Gastrocnemius medialis (tissue), 4 donors: ENCODE measurements around the gene GPR87. TPM values are rescaled to one million over a fixed set of nuclear protein-coding genes. Genes with fewer than 3 reads are reported as not detected.

Experiments used
- ATAC-seq, 2 donors: fragments of 150-250 bp; one replicate each; pipeline ENCODE4 v1.9.1; 2016
- DNase-seq, 2 donors: peaks; one replicate each; pipeline ENCODE4 v3.0.0-alpha.2; 2019
- H3K27ac ChIP-seq, 4 donors: fragments of 200-600 bp; sonication (generic); 1 replicate in 1 of 4; 2 replicates in 3 of 4; pipeline ENCODE4 v1.5.1; 2016 to 2018; ENCODE audit warnings: mild to moderate bottlenecking in 2 of 4, moderate library complexity in 1 of 4
- H3K27me3 ChIP-seq, 3 donors: fragments of 200-600 bp; sonication (generic) in 2 of 3; 1 replicate in 1 of 3; 2 replicates in 2 of 3; pipeline versions ENCODE4 v1.5.1 to v1.6.0; 2016 to 2019; ENCODE audit warnings: mild to moderate bottlenecking in 1 of 3, moderate library complexity in 1 of 3
- H3K36me3 ChIP-seq, 2 donors: fragments of 200-600 bp; sonication (generic) in 1 of 2; one replicate each; pipeline ENCODE4 v1.5.1; 2017 to 2018
- H3K4me1 ChIP-seq, 2 donors: fragments of 200-600 bp; sonication (generic) in 1 of 2; one replicate each; pipeline ENCODE4 v1.5.1; 2016 to 2017; ENCODE audit warnings: mild to moderate bottlenecking in 2 of 2
- H3K4me3 ChIP-seq, 4 donors: fragments of 200-600 bp; sonication (generic) in 3 of 4; 1 replicate in 1 of 4; 2 replicates in 3 of 4; pipeline ENCODE4 v1.5.1; 2016 to 2019; ENCODE audit warnings: mild to moderate bottlenecking in 2 of 4
- H3K9me3 ChIP-seq, 3 donors: fragments of 200-600 bp; sonication (generic) in 2 of 3; 1 replicate in 1 of 3; 2 replicates in 2 of 3; pipeline ENCODE4 v1.5.1; 2016 to 2019
- CTCF ChIP-seq, 5 experiments: fragments of 450-650 bp in 3 of 5; fragments of 200-600 bp in 2 of 5; sonication (generic) in 2 of 5; IDR thresholded peaks in 4 of 5; conservative IDR thresholded peaks in 1 of 5; 1 replicate in 4 of 5; 2 replicates in 1 of 5; pipeline ENCODE4 v1.5.1; 2016 to 2019; ENCODE audit warnings: antibody characterized with exemption in 5 of 5, mild to moderate bottlenecking in 3 of 5, moderate library complexity in 3 of 5
- POLR2A ChIP-seq, 2 donors: fragments of 450-650 bp; IDR thresholded peaks; one replicate each; pipeline ENCODE4 v1.6.1; 2017; ENCODE audit warnings: antibody characterized with exemption in 2 of 2, mild to moderate bottlenecking in 2 of 2, moderate library complexity in 2 of 2
- in situ Hi-C, 4 donors: fragments of 200-750 bp; cut with MboI; loops; one replicate each; pipeline versions ENCODE4 v1.15.0 to v1.8.0; 2017; ENCODE audit warnings: low sequenced_read_pairs in 4 of 4
- intact Hi-C: fragments of 100-400 bp; cut with DNase I; formaldehyde crosslinking; loops from one replicate; pipeline ENCODE4 v1.15.1; 2023; ENCODE audit warnings: low total_unique reads
- total RNA-seq, 4 donors: library from RNA; depleted of rRNA; stranded (reverse); fragments of >200 nt; gene quantifications; one replicate each; pipeline versions ENCODE4 v1.1.0 to v1.2.3, GENCODE V29; 2016

The GPR87 gene
- total RNA-seq, 4 donors from 2014 or later: not detected

DNA sequence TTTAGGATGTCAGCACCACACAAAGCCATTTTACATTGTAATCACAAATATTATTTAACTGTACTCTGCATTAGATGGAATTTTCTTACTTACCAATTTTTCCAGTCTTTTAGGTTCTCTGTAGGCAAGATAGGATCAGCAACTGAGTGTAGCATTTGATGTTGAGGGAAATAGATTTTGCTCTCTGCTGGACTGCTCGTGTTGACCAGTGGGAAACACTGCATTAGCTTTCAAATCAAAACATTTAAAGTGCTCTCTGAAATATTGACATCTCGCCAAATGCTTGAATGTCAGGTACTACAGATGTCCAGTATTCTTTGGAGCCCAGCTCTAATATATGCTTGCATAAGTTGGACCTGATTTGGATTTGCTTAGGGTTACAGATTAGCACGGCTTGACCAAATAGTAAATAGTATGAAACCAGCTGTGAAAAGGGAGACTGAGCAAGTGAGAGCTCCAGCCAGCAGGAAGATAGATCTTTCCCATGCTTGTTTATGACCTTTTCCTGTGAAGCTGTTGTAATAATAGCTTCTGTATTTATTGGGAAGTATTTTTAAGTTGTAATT, 67.8 kb downstream of the GPR87 start:
- DNase-seq (no peak), ATAC-seq (no peak)
- no peaks in the 10 kb centered on the region for H3K27me3 ChIP-seq
- in situ Hi-C loops (no loop called here), intact Hi-C loops (no loop called here)
- peak overlapping the region in 2 of 4 donors; percentile 19 to 21 for H3K4me3 ChIP-seq
- no peaks in the 10 kb centered on the region for H3K36me3 ChIP-seq
- H3K27ac ChIP-seq: peak overlapping the region; percentile 22 to 54 (median 32)
- peaks cover 0 to under 1% of the 10 kb centered on the region in 2 donors for H3K4me1 ChIP-seq
- H3K9me3 ChIP-seq: no peaks in the 10 kb centered on the region
- no peak for TF ChIP-seq POLR2A (IDR thresholded peaks at IDR 0.05)
- no peak for TF ChIP-seq CTCF (IDR thresholded peaks at IDR 0.05 in 4 of 5, conservative IDR thresholded peaks at IDR 0.05 in 1 of 5)

Other genes starting within 250 kb of the GPR87 start
- gene MED12L, start 231.2 kb downstream of the GPR87 start, total RNA-seq: 1 to 10 TPM in 1 of 4 donors, under 1 TPM in 3; 0.05 to 1.2 (median 0.10) TPM
- gene GPR171, start 113.6 kb downstream of the GPR87 start, total RNA-seq: under 1 TPM in 1 of 4 donors, not detected in 3; 0.56 TPM
- 1 to 10 TPM; 3.3 to 5.2 (median 3.8) TPM for gene P2RY14, start 38.3 kb downstream of the GPR87 start, total RNA-seq
- 1 to 10 TPM in 1 of 4 donors, under 1 TPM in 3; 0.12 to 1.2 (median 0.30) TPM for gene P2RY13, start 12.7 kb upstream of the GPR87 start, total RNA-seq
- gene P2RY12, start 67.9 kb upstream of the GPR87 start, total RNA-seq: 1 to 10 TPM in 1 of 4 donors, under 1 TPM in 2, not detected in 1; 0.52 to 1.1 (median 0.56) TPM
- gene IGSF10, start 144.2 kb upstream of the GPR87 start, total RNA-seq: under 1 TPM in 3 of 4 donors, not detected in 1; 0.16 to 0.82 (median 0.16) TPM